ENCODE results near the gene AMH.

The AMH gene

GRCh38 chr19:2251106-2252054, 2.3 kb downstream of the AMH start:
- DNase-seq = no peak

- no peak for DNase-seq
These were observed 3.1 kb downstream of the AMH start for GRCh38 chr19:2252055-2252796.

GRCh38 chr19:2252797-2253105, 3.6 kb downstream of the AMH start:
- no peak for DNase-seq

GRCh38 chr19:2253106-2254063, 4.3 kb downstream of the AMH start:
- DNase-seq = no peak

- no peak for DNase-seq
These were observed 5.1 kb downstream of the AMH start for GRCh38 chr19:2254064-2254872.

- no peak for DNase-seq
These were observed 6.2 kb downstream of the AMH start for GRCh38 chr19:2255112-2255845.

GRCh38 chr19:2255982-2256685, 7.0 kb downstream of the AMH start, which contains the start of gene JSRP1:
JSRP1 (minus strand) TSS chr19:2256417; CDS start chr19:2255314, 1,103 bp downstream.
- no peak for DNase-seq

- DNase-seq = no peak
These were observed 10.2 kb downstream of the AMH start for GRCh38 chr19:2259336-2259735.

- DNase-seq = no peak
These were observed 11.2 kb downstream of the AMH start for GRCh38 chr19:2260341-2260805.

- DNase-seq = no peak
These were observed 12.5 kb downstream of the AMH start for GRCh38 chr19:2261438-2262172.

- DNase-seq = no peak
These were observed 17.3 kb downstream of the AMH start for GRCh38 chr19:2266183-2266993.

GRCh38 chr19:2268480-2268830, 19.3 kb downstream of the AMH start:
- no peak for DNase-seq

GRCh38 chr19:2268861-2269243, 19.7 kb downstream of the AMH start:
- no peak for DNase-seq

- DNase-seq = peak; percentile 98
These were observed 20.4 kb downstream of the AMH start for GRCh38 chr19:2269244-2270156.

GRCh38 chr19:2270157-2270422, 21.0 kb downstream of the AMH start:
- no peak for DNase-seq

GRCh38 chr19:2270423-2271233, 21.5 kb downstream of the AMH start:
- peak; percentile 61 for DNase-seq
